HG03066 (cell line): Measurements from ENCODE around the gene HOXA2.

ENCODE experiments used
- ATAC-seq: cut with Tn5 transposase; IDR thresholded peaks from one replicate; pipeline ENCODE4 v1.9.1; 2021; ENCODE audit warnings: low read depth; ENCODE audit not compliant: unreplicated experiment

The HOXA2 gene

GRCh38 chr7:27102581-27103442 is at the start of gene HOXA2:
HOXA2 (minus strand) TSS chr7:27102683; CDS start chr7:27102500, 183 bp downstream.
- no peak for ATAC-seq

GRCh38 chr7:27151341-27151930 is 49.0 kb upstream of the HOXA2 start:
- ATAC-seq, result no peak

GRCh38 chr7:27150568-27151340 is 48.3 kb upstream of the HOXA2 start:
- peak; percentile 71 for ATAC-seq

- peak; percentile 10 for ATAC-seq
Observed at GRCh38 chr7:27149842-27150567, 47.5 kb upstream of the HOXA2 start.

- ATAC-seq, result no peak
Observed at GRCh38 chr7:27148756-27149641, 46.5 kb upstream of the HOXA2 start.

GRCh38 chr7:27148031-27148755 is 45.7 kb upstream of the HOXA2 start:
- no peak for ATAC-seq

- ATAC-seq, result no peak
Observed at GRCh38 chr7:27147199-27148030, 44.9 kb upstream of the HOXA2 start, which contains the start of gene HOXA6. HOXA6 (minus strand) TSS chr7:27147774; CDS start chr7:27147749, 25 bp downstream.

GRCh38 chr7:27146491-27147198 is 44.2 kb upstream of the HOXA2 start:
- no peak for ATAC-seq

- ATAC-seq, result no peak
Observed at GRCh38 chr7:27145914-27146412, 43.5 kb upstream of the HOXA2 start.

- ATAC-seq, result no peak
Observed at GRCh38 chr7:27145165-27145913, 42.9 kb upstream of the HOXA2 start.

- no peak for ATAC-seq
Observed at GRCh38 chr7:27144781-27145164, 42.3 kb upstream of the HOXA2 start.

- ATAC-seq, result no peak
Observed at GRCh38 chr7:27143950-27144780, 41.7 kb upstream of the HOXA2 start.

GRCh38 chr7:27143023-27143949 is 40.8 kb upstream of the HOXA2 start, which contains the start of gene HOXA5:
HOXA5 (minus strand) TSS chr7:27143681; CDS start chr7:27143607, 74 bp downstream.
- no peak for ATAC-seq

- ATAC-seq, result no peak
Observed at GRCh38 chr7:27142580-27143022, 40.1 kb upstream of the HOXA2 start.
